Inferior parietal cortex (tissue), 1 donor: ENCODE measurements around the gene RASGRF2.

Experiments
- DNase-seq: peaks from one replicate; pipeline ENCODE4 v3.0.0-alpha.2; 2016; ENCODE audit errors: extremely low spot score

The RASGRF2 gene

DNA sequence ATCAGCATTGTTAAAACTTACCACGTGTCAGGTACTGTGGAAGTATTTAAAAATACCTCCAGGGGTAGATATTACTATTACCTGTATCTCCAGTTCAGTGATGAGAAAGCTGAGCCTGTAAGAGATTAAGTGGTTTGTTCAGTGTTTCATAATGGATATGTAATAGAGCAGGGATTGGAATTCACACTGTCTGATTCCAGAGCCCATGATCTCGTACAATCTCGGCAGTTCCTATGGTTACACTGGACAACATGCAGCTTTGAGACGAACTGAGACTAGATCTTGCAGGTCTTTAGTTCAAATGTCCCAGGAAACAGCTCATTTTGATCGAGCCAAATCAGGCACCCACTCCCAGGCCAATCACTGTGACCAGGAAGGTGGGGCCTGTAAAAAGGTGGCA lies 8.8 kb upstream of the RASGRF2 start:
- no peak for DNase-seq

DNA sequence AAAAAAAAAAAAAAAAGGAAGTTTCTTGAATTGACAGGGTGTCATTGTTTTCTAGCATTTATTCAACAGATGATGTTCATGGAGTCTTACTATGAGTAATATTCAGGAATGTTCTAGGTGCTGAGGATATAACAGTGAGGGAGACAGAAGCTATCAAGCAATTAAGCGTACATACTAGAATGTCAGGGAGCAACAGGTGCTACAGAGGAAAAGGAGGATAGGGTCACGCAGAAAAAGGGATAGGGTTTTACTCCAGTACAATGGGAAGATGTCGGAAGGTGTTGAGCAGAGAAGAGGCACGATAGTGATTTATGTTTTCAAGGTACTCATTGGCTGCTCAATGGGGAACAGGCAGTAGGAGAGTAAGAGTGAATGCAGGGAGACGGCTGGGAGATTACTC lies 6.6 kb upstream of the RASGRF2 start:
- no peak for DNase-seq

GRCh38 chr5:80955082-80955590 lies 5.0 kb upstream of the RASGRF2 start:
- no peak for DNase-seq

- no peak for DNase-seq
These were observed 3.9 kb upstream of the RASGRF2 start for GRCh38 chr5:80956272-80956671.

GRCh38 chr5:80957031-80957761 lies 3.0 kb upstream of the RASGRF2 start:
- DNase-seq: no peak

- DNase-seq: no peak
These were observed 1.5 kb upstream of the RASGRF2 start for GRCh38 chr5:80958616-80959015.

GRCh38 chr5:80959138-80959537 lies 1.0 kb upstream of the RASGRF2 start:
- DNase-seq: peak; percentile 47

DNA sequence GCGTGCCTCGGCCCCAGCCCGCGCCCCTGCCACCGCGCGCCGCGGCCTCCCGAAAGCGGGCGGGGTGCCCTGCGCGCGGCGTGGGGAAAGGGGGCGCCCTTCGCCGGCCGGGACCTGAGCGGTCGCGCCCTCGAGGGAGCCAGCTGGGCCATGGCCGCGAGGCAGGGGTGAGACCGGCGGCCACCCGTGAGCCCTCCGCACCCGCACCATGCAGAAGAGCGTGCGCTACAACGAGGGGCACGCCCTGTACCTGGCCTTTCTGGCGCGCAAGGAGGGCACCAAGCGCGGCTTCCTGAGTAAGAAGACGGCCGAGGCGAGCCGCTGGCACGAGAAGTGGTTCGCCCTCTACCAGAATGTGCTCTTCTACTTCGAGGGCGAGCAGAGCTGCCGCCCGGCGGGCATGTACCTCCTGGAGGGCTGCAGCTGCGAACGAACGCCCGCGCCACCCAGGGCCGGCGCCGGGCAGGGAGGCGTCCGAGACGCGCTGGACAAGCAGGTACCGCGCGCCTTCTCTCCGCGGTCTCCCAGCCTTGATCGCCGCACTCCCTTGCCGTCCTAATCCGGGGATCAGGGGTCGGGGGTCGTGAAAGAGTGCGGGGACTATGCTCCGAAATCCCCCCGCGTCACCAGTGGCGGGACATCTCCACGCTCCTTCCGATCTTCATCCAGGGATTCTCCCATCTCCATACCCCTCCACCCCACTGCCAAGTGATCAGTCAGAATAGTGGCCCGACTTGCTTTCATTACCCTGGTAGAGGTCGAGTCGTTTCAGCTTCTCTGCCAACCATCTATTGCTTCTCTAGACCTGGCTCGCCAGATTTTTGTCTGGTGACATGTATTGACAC lies 590 bp downstream of the RASGRF2 start:
- DNase-seq: no peak

GRCh38 chr5:80961376-80962281 lies 1.5 kb downstream of the RASGRF2 start:
- peak; percentile 63 for DNase-seq

GRCh38 chr5:80962630-80963520 lies 2.7 kb downstream of the RASGRF2 start:
- peak; percentile 50 for DNase-seq

DNA sequence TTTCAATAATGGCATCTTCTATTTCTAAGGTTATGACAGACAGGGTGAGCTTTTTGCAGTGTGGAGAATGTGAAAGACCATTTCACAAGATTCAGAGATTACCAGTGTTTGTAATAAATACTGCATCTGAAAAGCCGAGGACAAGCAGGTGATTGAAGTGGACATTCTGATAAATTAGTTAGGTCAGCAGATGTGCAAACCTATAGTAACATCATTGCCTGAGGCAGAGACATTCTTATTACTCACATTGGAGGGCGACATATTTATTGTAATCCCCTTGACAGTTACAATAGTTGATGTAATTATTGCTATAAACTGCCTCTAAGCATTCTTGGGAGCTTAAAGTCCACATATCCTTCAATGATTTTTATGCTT lies 3.3 kb downstream of the RASGRF2 start:
- DNase-seq: peak; percentile 44

DNA sequence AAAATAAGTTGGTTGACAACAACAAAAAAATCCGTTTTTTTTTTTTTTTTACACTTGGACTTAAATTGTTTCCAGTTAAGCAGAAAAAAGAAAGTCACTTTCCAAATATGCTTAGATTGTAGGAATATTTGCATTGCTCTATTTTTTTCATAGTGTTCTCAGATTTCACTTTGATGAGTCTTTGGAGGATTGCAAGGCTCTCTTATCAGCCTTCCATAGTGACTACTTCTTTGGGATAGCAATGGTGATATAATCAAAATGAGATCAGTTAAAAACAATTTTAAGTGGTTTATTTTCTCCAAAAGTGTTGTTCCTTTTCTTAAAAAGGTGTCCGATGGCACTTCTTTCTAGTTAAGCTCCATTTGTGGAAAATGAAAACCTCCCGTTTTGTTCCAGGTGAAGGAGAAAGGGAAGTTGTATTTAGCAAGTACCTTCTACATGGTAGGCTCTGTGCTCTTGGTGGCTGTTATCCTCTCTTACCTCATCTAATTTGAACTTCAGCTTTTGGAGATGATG lies 3.9 kb downstream of the RASGRF2 start:
- peak; percentile 60 for DNase-seq

- DNase-seq: no peak
These were observed 4.3 kb downstream of the RASGRF2 start for GRCh38 chr5:80964491-80964890.

GRCh38 chr5:80964919-80965318 lies 4.8 kb downstream of the RASGRF2 start:
- DNase-seq: peak; percentile 44

GRCh38 chr5:80967500-80968181 lies 7.5 kb downstream of the RASGRF2 start:
- peak; percentile 46 for DNase-seq

- no peak for DNase-seq
These were observed 12.9 kb downstream of the RASGRF2 start for GRCh38 chr5:80973027-80973426.

DNA sequence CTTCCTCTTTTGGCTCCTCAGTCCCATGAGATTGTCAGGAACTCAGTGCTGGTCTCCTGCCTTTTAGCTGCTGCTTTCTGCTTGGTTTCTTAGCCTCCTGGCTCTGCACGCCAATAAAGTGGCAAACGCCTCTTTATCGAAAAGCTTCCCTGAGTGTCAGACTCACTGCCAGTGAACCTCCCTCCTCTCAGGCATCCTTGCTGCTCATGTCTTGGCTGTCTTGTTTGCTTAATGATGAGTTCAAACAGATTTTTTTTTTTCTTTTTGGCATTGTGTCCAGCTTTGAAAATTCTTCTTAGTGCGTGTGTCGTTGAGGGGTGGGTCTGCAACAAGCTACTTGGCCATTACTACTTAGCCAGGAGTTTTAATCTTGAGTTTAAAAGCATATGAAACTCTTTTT lies 14.9 kb downstream of the RASGRF2 start:
- no peak for DNase-seq

- DNase-seq: no peak
These were observed 16.8 kb downstream of the RASGRF2 start for GRCh38 chr5:80976985-80977384.

- no peak for DNase-seq
These were observed 17.6 kb downstream of the RASGRF2 start for GRCh38 chr5:80977764-80978163.

DNA sequence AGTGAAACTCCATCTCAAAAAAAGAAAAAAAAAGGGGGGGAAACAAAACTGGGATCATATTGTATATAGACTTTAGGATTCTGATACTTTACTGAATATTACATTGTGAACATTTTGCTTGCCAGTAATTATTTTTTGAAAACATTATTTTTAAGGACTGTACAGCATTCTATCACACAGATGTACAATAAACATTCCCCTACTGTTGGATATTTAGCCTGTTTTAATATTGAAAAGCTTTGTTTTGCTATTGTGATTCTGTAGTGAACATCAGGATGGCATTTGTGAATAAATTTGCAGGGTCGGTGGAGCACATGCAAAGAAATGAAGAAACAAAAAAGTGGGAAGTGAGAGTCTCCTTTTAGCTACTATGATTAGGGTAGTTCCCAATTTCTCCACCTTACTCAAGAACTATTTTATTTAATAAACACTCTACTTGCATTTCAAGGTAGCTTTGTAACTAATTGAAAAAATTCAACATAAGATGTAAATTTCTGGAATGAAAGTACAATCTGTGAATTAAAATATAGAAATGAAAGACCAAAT lies 18.7 kb downstream of the RASGRF2 start:
- DNase-seq: no peak
